Spinal cord (tissue), 10 donors: ENCODE results near the gene TBX1. TPM values are rescaled to one million over a fixed set of nuclear protein-coding genes. Genes with fewer than 3 reads are reported as not detected.

Experiments used
- DNase-seq, 6 donors: peaks; one replicate each; pipeline versions ENCODE4 v3.0.0 to v3.0.0-alpha.2; 2013 to 2015; ENCODE audit warnings: low spot score in 6 of 6, low read depth in 4 of 6
- H3K27ac ChIP-seq: one replicate; pipeline ENCODE4 v1.5.1; 2013; ENCODE audit warnings: low read depth, low read length, control low read depth
- H3K27me3 ChIP-seq: one replicate; pipeline ENCODE4 v1.6.1; 2013; ENCODE audit warnings: low read length; ENCODE audit not compliant: control insufficient read depth, insufficient read depth
- H3K36me3 ChIP-seq: one replicate; pipeline ENCODE4 v1.6.1; 2013; ENCODE audit warnings: low read length; ENCODE audit not compliant: control insufficient read depth, insufficient read depth
- H3K4me1 ChIP-seq: one replicate; pipeline ENCODE4 v1.6.1; 2013; ENCODE audit warnings: low read length; ENCODE audit not compliant: control insufficient read depth, insufficient read depth
- H3K4me3 ChIP-seq: one replicate; pipeline ENCODE4 v1.5.1; 2013; ENCODE audit warnings: low read depth, low read length, control low read depth
- H3K9me3 ChIP-seq: one replicate; pipeline ENCODE4 v1.6.1; 2013; ENCODE audit warnings: low read length; ENCODE audit not compliant: control insufficient read depth, insufficient read depth
- WGBS: methylation state at CpG from one replicate; pipeline ENCODE4 v1.1.5; 2013; ENCODE audit warnings: missing lambda C conversion rate; ENCODE audit not compliant: insufficient coverage; 5-methylcytosine and 5-hydroxymethylcytosine counted together
- polyA plus RNA-seq, 2 donors: library from polyadenylated mRNA; unstranded; fragments of 120-200 nt; gene quantifications; one replicate each; pipeline ENCODE4 v1.2.1, GENCODE V29; 2013; ENCODE audit not compliant: insufficient read length in 2 of 2
- total RNA-seq, 2 donors: library from RNA; depleted of rRNA in 1 of 2; stranded (reverse); fragments of 120-200 nt in 1 of 2; fragments of >200 nt in 1 of 2; gene quantifications; one replicate each; pipeline versions ENCODE4 v1.2.3 to v1.2.4, GENCODE V29; 2013 to 2014
- donor health status: healthy.

TBX1 gene
- total and polyA plus RNA-seq, 4 donors = 0.35 to 1.3 (median 0.63) TPM; not detected in 1

DNA sequence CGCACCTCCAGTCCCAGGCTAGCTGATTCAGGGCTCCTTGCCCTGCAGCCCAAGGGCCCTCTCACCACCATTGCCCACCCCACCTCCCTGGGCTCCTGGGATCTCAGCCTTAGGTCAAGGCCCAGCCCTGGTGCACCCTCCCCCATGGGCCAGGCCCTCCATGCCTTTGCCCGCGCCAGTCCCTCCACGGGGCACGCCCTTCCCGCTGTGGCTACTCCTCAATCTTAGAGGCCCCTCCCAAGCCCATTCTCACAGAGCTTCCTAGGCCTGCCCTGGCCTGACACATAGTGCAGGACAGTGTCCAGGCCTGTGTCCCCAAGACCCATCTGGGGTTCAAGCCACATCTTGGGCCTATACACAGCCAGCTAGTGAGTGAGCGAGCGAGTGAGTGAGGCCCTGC is 30.4 kb upstream of the TBX1 start:
- H3K27ac ChIP-seq = no peak overlapping the region
- H3K4me3 ChIP-seq = no peak overlapping the region
- peaks cover 11% of the 10 kb centered on the region for H3K4me1 ChIP-seq
- H3K9me3 ChIP-seq = no peaks in the 10 kb centered on the region
- peaks cover 5% of the 10 kb centered on the region for H3K27me3 ChIP-seq
- no peak for DNase-seq
- H3K36me3 ChIP-seq = peaks cover 3% of the 10 kb centered on the region
- WGBS = 84% methylated on average over 8 of the region's 8 CpGs

DNA sequence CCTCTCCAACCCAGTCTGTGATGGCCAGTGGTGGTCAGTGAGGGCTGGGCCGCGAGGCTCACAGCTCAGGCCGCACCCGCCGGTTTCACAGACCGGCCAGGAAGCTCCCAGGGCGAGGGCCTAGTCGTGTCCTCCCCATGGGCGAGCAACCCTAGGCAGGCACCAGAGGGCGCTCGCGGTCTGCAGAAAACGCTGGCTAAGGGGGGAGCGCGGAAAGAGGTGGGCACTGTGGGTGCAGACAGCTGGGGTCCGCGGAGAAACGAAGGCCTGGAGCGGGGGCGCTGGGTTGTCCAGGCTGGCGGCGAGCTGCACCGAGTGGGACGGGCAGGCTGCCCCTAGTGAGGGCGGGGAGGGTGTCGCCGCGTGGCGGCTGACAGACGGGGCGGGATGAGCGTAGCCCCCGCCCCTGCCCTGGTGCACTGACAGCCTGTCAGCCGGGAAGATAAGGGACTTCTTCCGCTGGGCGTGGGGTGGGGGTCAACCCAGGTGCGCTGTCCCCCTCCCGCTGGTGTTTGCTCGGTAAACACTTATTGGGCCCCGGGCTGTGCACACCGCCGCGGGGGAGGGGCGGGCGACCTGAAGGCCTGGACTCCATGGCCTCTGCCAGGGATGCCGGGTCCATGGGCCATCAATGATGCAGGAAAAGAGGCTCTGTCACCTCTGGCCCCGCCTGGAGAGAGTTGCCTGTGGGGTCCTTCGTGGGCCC is 29.8 kb upstream of the TBX1 start:
- peaks cover 9% of the 10 kb centered on the region for H3K27me3 ChIP-seq
- 3% methylated on average over 48 of the region's 48 CpGs for WGBS

DNA sequence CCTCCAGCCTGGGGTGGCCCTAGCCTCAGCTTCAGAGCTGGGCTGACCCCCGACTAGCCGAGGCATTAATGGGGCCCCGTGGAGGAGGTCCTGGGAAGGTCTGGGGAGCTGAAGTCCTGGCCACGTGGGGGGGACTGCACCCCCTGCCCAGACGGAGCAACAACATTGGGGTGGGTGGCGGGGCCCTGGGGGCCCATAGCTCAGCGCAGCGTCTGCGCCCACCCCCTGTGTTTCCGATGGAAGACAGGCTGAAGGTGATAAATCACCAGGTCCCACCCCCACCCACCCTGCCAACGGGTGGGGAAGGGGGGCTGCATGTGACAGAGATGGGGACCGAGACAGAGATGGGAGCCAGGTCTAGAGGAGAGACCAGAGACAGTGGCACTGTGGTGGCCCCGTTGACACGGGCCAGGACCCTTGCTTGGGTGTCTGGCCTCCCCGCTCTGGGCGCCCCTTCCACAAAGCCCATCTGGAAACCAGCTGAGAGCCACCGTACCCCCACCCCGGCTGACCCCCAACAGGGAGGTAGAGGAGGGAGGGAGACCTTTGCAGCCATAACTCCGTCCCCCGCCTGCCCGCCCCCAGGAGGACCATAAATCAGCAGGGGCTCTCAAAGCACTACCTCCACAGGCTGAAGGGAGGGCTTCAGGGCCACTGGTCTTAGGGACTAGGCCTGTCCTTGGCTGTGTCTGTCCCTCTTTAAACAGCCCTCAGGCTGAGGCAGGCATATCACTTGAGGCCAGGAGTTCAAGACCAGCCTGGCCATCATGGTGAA is 29.0 kb upstream of the TBX1 start:
- Histone ChIP-seq H3K27me3 (peaks cover 10% of the 10 kb centered on the region), H3K27ac (no peak overlapping the region), H3K4me1 (peaks cover 13% of the 10 kb centered on the region), H3K36me3 (no peaks in the 10 kb centered on the region), H3K4me3 (no peak overlapping the region), H3K9me3 (no peaks in the 10 kb centered on the region)
- DNase-seq = no peak
- whole genome bisulfite sequencing = 30% methylated on average over 13 of the region's 21 CpGs

More for the DNA sequence above, 29.8 kb upstream of the TBX1 start:
- no peaks in the 10 kb centered on the region for H3K36me3 ChIP-seq
- H3K4me3 ChIP-seq = peak overlapping the region; percentile 28
- H3K27ac ChIP-seq = no peak overlapping the region
- DNase-seq = peak; percentile 63 to 95 (median 72)
- no peaks in the 10 kb centered on the region for H3K9me3 ChIP-seq
- H3K4me1 ChIP-seq = peaks cover 11% of the 10 kb centered on the region

DNA sequence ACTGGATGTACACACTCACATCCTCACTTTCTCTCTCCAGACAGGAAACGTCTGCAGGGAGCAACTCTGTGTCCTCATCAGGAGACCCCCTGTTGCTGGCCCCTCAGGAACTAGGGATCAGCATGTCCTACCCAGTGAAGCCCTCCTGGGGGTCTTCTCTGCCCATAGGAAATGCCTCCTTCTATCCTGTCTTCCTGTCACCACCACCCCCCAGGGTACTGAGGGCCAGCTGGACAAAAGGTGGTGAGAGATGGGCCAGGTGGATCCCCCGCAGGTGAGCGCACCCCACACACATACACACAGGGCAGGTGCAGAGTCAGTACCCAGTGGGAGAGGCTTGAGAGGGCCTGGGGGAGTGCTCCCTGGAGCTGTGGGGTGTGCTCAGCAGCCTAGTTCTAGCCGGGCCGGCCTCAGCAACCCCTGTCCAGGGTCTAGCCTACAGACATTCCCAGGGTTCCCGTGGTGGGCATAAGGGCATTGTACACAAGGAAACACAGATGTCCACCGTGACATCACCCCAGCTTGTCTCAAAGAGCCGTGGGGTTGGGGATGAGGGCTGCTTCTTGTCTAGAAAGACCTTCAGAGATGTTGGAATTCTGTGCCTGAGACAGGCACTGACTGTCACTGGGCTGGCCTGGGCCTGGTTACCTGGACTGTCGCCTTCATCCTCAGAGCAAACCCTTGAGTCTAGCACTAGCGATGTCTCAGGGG is 28.0 kb upstream of the TBX1 start:
- Histone ChIP-seq H3K27ac (no peak overlapping the region), H3K4me1 (peaks cover 16% of the 10 kb centered on the region), H3K27me3 (peaks cover 10% of the 10 kb centered on the region), H3K9me3 (no peaks in the 10 kb centered on the region), H3K36me3 (no peaks in the 10 kb centered on the region), H3K4me3 (no peak overlapping the region)
- WGBS = 88% methylated on average over 8 of the region's 10 CpGs
- no peak for DNase-seq

DNA sequence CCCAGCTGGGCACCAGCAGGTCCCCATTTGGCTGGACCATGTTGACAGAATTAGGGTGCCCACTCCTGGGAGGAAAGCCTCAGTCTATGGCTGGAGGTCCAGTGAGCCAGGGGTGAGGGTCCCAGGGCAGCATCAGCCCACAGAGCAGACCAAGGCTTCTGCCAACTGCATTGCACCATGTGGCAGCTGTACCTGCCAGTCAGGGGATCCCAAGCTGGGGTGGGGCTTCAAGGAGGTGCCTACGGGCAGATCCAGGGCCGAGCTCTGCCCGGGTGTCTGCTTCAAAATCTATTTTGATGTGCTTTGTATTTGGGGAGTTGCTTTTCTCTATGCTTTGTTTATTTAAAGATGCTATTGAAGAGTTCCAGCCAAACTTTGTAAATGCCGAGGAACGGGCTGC is 26.8 kb upstream of the TBX1 start:
- Histone ChIP-seq H3K4me3 (no peak overlapping the region), H3K9me3 (no peaks in the 10 kb centered on the region), H3K27ac (no peak overlapping the region), H3K36me3 (no peaks in the 10 kb centered on the region), H3K27me3 (peaks cover 10% of the 10 kb centered on the region), H3K4me1 (peaks cover 16% of the 10 kb centered on the region)
- 68% methylated on average over 4 of the region's 5 CpGs for WGBS
- DNase-seq = no peak

DNA sequence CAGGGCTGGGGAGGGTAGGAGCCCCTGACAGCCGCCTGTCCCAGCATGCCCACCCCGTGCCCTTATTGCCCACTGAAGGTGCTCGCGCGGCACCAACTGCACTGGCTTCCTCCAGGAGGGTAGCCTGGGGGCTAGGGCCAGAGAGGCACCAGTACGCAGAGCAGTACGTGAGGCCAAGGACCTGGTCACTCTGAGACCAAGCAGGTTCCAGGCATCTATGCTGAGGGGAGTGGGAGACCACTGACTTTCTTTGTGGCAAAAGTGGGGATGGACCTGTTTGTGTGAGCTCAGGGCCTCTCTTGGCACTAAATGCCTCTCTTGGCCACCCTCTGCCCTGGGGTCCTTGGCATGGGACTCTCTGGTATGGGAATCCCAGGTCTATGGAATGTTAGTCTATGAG is 26.4 kb upstream of the TBX1 start:
- WGBS = 79% methylated on average over 7 of the region's 7 CpGs
- Histone ChIP-seq H3K27ac (no peak overlapping the region), H3K4me1 (peaks cover 16% of the 10 kb centered on the region), H3K9me3 (no peaks in the 10 kb centered on the region), H3K27me3 (peaks cover 10% of the 10 kb centered on the region), H3K4me3 (no peak overlapping the region), H3K36me3 (no peaks in the 10 kb centered on the region)
- no peak for DNase-seq

DNA sequence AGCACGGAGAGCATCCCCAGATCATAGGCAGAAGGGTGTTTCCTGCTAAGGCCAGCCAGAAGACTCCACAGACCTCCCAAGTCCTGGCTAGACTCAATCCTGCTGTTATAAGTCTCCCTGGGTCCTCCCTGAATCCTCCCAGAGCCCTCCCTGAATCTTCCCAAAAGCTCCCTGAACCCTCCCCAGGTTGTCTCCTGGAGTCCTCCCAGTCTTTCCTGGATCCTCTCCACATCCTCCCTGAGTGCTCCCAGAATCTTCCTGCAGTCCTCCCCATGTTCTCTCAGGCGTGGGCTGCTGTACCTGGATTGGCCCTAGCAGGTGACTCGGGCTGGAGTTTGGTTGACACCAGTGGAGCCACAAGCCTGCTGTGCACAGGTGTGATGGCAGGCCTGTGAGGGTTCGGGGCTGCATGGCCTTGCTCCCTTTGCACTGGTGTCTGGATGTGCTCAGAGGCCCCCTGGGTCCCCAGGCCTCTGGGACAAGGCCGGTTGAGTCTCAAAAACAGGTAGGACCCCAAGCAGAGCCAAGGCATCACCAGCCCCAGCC is 25.7 kb upstream of the TBX1 start:
- peaks cover 16% of the 10 kb centered on the region for H3K4me1 ChIP-seq
- H3K36me3 ChIP-seq = no peaks in the 10 kb centered on the region
- H3K27ac ChIP-seq = no peak overlapping the region
- H3K9me3 ChIP-seq = no peaks in the 10 kb centered on the region
- no peak overlapping the region for H3K4me3 ChIP-seq
- WGBS = 91% methylated on average over 4 of the region's 5 CpGs
- no peak for DNase-seq
- H3K27me3 ChIP-seq = peaks cover 10% of the 10 kb centered on the region

DNA sequence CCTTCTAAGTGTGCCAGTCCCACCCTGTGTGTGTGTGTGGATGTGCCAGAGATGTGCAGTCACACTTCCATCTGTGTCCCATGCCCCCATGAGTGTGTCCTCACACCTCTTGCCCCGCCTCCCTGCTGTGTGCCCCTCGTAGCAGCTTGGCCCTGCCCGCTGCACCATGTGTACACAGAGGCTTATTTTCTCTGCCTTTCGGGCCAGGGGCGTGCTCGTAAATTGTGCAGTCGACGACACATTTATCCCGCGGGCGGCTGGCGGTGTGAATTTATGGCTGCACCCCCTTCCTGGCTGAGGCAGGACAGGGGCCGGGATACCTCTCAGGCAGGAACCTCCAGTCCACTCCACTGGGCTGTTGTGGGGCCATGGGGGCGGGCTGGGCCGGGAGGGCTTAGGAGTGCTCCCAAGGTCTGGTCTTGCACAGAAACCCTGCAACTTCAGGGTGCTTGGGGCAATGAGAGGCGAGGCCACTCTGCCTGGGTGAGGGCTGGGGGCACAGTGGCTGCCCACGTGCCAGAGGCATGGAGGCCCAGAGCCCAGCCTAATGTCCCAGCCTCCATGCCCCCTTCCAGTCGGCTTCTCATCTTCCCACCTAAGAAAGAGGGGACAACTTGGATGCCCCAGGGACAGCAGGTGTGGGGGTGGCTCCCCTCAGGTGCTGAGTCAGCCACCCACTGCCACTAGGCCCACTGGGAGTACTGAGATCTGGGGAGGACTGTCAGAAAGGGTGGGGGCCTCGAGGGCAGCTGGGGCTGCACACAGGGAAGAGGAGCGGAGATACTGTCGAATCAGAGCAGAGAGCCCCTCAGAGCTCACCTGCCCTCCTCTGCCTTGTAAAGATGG is 24.7 kb upstream of the TBX1 start:
- Histone ChIP-seq H3K27ac (no peak overlapping the region), H3K27me3 (peaks cover 10% of the 10 kb centered on the region), H3K36me3 (no peaks in the 10 kb centered on the region), H3K4me1 (peaks cover 9% of the 10 kb centered on the region), H3K9me3 (no peaks in the 10 kb centered on the region), H3K4me3 (no peak overlapping the region)
- no peak for DNase-seq
- WGBS = 58% methylated on average over 20 of the region's 21 CpGs
